WI38 (cell line): ENCODE measurements around the gene KLHL29.

Experiments used
- H3K4me3 ChIP-seq: 2 replicates; pipeline ENCODE4 v1.5.1; 2011; ENCODE audit warnings: low read depth, mild to moderate bottlenecking, control low read depth, low read length
- TF ChIP-seq, protein P1 (sequence below): IDR thresholded peaks from 2 replicates; pipeline ENCODE4 v1.5.1; 2012; ENCODE audit warnings: low read depth, mild to moderate bottlenecking, control low read depth, low read length

Gene KLHL29

DNA sequence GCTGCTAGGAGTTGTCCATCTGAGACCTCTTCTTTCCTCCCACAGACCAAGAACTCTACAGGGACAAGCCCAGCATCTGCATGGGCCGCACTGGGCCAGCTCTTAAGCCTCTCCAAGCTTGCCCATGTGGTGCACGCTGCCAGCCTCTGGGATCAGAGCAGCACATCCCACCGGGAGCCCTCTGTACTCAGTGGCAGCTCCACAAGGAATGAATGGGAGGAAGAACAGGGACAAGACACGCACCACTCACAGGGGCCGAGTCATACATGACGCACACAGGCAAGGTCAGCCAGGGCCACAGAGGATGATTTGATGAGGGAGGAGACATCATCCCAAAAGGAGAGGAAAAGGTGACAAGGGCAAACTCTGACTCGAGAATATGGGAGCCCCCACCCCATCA, 268.3 kb downstream of the KLHL29 start:
- TF ChIP-seq, protein P1, sequence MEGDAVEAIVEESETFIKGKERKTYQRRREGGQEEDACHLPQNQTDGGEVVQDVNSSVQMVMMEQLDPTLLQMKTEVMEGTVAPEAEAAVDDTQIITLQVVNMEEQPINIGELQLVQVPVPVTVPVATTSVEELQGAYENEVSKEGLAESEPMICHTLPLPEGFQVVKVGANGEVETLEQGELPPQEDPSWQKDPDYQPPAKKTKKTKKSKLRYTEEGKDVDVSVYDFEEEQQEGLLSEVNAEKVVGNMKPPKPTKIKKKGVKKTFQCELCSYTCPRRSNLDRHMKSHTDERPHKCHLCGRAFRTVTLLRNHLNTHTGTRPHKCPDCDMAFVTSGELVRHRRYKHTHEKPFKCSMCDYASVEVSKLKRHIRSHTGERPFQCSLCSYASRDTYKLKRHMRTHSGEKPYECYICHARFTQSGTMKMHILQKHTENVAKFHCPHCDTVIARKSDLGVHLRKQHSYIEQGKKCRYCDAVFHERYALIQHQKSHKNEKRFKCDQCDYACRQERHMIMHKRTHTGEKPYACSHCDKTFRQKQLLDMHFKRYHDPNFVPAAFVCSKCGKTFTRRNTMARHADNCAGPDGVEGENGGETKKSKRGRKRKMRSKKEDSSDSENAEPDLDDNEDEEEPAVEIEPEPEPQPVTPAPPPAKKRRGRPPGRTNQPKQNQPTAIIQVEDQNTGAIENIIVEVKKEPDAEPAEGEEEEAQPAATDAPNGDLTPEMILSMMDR = no peak
- no peak overlapping the region for H3K4me3 ChIP-seq

DNA sequence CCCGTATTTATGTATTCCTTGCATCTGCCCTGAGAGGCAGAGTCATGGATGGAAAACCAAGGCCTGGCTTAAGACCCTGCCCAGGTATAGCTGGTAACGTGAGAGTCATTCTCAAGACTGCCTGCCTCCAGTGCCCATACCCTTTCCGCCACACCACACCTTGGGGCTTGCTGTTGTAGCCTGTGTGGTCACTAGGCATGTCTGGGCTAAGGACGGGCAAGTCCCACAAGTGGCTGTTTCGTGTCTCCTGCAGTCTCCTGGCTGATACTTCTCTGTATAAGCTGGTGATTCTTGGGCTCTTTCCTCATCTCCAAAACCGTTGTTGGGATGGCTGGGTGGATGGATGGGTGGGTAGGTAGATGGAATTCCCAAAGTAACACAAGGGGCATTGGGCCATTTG, 269.8 kb downstream of the KLHL29 start:
- H3K4me3 ChIP-seq = no peak overlapping the region
- TF ChIP-seq, protein P1 = no peak

DNA sequence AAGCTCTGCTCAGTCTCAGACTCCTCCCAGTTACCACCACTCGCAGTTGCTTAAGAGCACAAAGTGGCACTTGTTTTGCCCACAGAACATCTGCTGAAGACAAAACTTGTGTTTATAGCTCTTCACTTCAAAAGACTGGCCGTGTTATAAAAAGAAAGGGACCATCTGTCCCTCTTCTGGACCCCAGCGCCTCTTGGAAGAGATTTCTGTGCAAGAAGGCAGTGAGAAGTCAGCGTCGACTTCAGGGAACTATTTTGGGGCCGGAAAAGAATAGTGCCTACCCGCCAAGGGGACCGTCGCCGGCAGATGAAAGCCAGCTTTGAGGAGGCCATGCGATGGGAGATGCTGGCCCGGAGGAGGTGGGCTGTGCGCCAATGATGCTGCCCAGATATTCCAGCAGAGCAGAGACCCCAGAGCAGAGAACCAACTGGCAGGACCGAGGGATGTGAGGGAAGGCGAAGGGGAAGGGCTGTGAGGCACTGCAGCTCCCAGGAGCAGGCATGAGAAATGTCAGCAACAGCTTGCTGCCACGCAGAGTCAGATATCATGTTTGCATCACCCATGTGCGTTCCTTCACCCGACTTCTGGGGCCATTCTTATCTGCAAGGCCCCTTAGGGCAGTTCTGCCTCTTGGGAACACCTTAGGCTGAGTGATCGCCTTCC, 271.1 kb downstream of the KLHL29 start:
- no peak overlapping the region for H3K4me3 ChIP-seq
- TF ChIP-seq, protein P1 = no peak

DNA sequence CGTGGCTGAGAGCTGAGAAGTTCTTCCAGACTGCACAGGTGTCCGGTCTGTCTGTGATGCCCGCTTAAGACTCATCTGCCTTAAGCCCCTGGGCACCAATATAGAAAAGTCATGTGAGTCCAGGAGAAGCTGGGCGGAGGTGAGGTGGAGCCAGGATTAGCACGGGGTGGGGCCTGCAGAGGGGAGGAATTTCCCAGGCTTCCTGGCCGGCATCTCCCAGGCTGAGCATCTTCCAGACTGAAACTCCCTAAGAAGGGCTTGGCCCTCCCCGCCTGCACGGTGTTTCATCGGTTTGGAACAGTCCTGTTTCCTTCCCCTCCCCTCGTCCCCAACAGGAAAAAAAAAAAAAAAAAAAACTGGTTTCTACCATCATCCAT, 271.6 kb downstream of the KLHL29 start:
- TF ChIP-seq, protein P1 = no peak
- H3K4me3 ChIP-seq = no peak overlapping the region

DNA sequence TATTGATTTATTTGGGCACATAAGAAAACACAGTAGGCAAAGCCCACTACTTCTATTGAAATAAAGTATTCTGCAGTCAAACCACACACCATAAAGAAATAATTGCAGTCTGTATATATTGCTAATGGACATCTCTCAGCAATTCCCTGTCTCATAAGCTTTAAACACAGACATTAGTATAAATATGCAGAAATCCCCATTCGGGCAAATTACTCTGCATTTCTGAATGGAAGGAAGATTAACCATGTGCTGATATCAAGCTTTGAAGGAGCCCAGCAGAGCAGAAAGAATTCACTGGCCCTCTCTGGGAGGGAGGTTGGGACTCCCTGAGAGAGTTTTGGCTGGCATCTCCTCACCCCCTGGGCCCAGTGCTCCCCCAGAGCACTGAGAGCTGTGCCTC, 272.4 kb downstream of the KLHL29 start:
- no peak overlapping the region for H3K4me3 ChIP-seq
- TF ChIP-seq, protein P1 = no peak

DNA sequence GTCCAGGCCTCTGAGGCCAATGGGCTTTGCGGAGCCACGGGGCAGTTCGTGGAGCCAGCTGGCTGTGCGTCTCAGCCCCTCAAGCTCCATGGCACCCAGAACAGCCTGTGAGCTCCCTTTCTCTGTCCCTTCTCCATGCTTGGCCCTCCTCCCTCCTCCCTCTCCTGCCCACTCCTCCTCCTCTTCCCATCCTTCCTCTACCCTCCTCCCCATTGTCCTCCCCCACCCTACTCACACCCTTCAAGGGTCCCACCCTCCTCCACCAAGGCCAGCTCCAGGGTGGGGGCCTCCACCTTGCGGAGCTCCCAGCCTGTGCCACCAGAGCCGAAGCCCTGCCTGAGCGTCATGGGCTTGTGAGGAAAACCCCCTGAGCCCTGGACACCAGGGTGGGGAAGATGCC, 273.0 kb downstream of the KLHL29 start:
- H3K4me3 ChIP-seq = no peak overlapping the region
- TF ChIP-seq, protein P1 = no peak

DNA sequence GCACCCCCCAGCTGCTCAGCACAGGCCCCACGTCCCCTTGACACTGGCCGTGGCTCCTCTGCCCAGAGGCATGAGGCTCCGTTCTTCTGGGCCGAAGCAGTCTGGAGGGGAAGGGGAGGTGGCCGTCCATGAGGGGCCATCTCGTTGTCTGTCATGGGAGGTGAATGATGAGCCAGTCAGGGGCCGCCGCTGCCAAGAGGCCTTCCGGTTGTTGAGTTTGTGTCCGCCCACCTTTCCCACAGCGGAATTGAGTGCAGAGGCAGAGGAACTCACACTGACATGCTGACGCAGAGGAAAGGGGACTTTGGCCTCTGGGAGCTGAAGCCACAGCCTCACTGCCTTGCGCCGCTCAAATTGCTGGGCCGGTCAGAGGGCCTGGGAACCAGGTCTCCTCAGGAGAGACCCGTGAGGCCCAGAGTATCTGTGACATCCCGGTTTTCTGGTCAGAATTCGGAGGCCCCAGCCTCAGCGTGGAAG, 273.5 kb downstream of the KLHL29 start:
- H3K4me3 ChIP-seq = no peak overlapping the region
- TF ChIP-seq, protein P1 = no peak
